ENCODE data around the gene PRPF38A. TPM values are rescaled to one million over a fixed set of nuclear protein-coding genes. Genes with fewer than 3 reads are reported as not detected.

The PRPF38A gene
- total and polyA plus RNA-seq, 9 donors: 18.2 to 49.2 (median 41.8) TPM

DNA sequence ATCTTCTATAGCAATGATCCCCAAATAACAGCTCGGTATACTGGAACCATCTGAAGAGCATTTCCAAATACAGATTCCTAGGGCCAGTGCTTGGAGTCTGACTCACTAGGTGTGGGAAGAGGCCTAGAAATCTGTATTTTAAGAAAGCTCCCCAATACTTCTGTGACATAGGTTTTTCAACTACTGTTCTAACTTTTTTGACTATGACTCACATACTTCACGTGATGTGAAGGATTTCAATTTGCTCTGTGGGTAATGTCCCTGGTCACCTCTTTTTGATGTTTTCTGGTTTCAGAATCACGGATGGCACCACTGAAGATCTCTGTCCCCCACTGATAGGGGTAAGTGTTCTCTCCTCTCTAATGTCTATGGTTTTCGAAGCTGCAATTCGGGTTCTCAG is 11.2 kb upstream of the PRPF38A start:
- Histone ChIP-seq H3K36me3 (ENCODE audit: control insufficient read depth, insufficient read depth, low read length) (peaks cover 19% of the 10 kb centered on the region), H3K4me3 (ENCODE audit: low read length) (no peak overlapping the region), H3K27me3 (ENCODE audit: control insufficient read depth, insufficient read depth, low read length) (no peaks in the 10 kb centered on the region), H3K27ac (ENCODE audit: low read length) (no peak overlapping the region), H3K9me3 (replicated peaks; ENCODE audit: control insufficient read depth, low read depth, low read length) (no peaks in the 10 kb centered on the region), H3K4me1 (ENCODE audit: control insufficient read depth, insufficient read depth, low read length) (no peaks in the 10 kb centered on the region)
- no peak for DNase-seq
- WGBS (ENCODE audit: insufficient coverage): 89% methylated on average over 3 of the region's 5 CpGs

DNA sequence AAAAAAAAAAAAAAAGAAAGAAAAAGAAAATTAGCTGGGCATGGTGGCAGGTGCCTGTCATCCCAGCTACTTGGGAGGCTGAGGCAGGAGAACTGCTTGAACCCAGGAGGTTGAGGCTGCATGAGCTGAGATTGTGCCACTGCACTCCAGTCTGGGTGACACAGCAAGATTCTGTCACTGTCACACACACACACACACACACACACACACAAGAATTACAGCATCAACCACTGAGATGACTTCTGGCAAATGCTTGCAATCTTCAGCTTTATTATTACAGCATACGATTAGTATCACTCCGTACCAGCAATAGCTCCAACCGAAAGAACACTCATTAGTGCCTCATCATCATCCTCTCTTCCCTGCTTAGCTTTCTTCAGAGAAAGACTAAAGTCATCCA is 4.8 kb upstream of the PRPF38A start:
- Histone ChIP-seq H3K36me3 (ENCODE audit: control insufficient read depth, insufficient read depth, low read length) (peaks cover 17% of the 10 kb centered on the region), H3K4me3 (ENCODE audit: low read length) (no peak overlapping the region), H3K27ac (ENCODE audit: low read length) (no peak overlapping the region), H3K9me3 (replicated peaks; ENCODE audit: control insufficient read depth, low read depth, low read length) (no peaks in the 10 kb centered on the region), H3K4me1 (ENCODE audit: control insufficient read depth, insufficient read depth, low read length) (peaks cover 6% of the 10 kb centered on the region), H3K27me3 (ENCODE audit: control insufficient read depth, insufficient read depth, low read length) (no peaks in the 10 kb centered on the region)
- 90% methylated on average over 3 of the region's 3 CpGs for WGBS (ENCODE audit: insufficient coverage)
- DNase-seq: no peak

DNA sequence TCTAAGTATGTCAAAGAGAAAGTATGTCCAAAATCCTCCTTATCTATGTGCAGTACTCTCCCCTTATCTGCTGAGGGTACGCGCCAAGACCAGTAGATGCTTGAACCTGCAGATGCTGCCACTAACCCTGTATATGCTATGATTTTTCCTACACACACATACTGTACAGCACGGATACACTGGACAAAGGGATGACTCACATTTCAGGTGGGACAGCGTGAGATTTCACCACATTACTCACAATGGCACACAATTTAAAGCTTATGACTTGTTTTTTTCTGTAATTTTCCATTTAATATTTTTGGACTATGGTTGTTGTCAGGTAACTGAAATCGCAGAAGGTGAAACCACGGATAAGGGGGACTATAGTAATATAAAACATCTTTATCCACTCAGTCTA is 4.3 kb upstream of the PRPF38A start:
- H3K4me1 ChIP-seq (ENCODE audit: control insufficient read depth, insufficient read depth, low read length): peaks cover 6% of the 10 kb centered on the region
- no peaks in the 10 kb centered on the region for H3K9me3 ChIP-seq (replicated peaks; ENCODE audit: control insufficient read depth, low read depth, low read length)
- no peaks in the 10 kb centered on the region for H3K27me3 ChIP-seq (ENCODE audit: control insufficient read depth, insufficient read depth, low read length)
- no peak overlapping the region for H3K4me3 ChIP-seq (ENCODE audit: low read length)
- DNase-seq: no peak
- H3K36me3 ChIP-seq (ENCODE audit: control insufficient read depth, insufficient read depth, low read length): peaks cover 17% of the 10 kb centered on the region
- WGBS (ENCODE audit: insufficient coverage): 92% methylated on average over 2 of the region's 6 CpGs
- H3K27ac ChIP-seq (ENCODE audit: low read length): no peak overlapping the region

DNA sequence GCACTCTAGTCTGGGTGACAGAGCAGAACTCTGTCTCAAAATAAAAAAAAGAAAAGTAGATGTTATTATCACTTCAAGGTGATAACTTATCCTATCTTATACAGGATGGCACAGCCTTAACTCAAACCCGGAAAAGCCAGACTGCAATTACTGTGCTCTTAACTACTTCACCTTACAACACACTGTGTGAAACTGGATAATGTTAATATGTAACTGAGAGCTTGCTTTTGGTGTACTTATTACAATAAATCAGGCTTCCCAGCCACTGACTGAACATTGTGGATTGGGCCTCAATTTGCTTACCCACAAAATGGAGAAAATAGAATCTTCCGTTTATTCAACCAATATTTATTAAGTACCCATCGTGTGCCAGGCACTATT is 1.6 kb upstream of the PRPF38A start:
- Histone ChIP-seq H3K36me3 (ENCODE audit: control insufficient read depth, insufficient read depth, low read length) (peaks cover 10% of the 10 kb centered on the region), H3K27ac (ENCODE audit: low read length) (no peak overlapping the region), H3K9me3 (replicated peaks; ENCODE audit: control insufficient read depth, low read depth, low read length) (no peaks in the 10 kb centered on the region), H3K4me1 (ENCODE audit: control insufficient read depth, insufficient read depth, low read length) (peaks cover 6% of the 10 kb centered on the region), H3K4me3 (ENCODE audit: low read length) (no peak overlapping the region), H3K27me3 (ENCODE audit: control insufficient read depth, insufficient read depth, low read length) (no peaks in the 10 kb centered on the region)
- DNase-seq: no peak
- no CpG with 5 or more reads among the region's 3 CpGs for WGBS (ENCODE audit: insufficient coverage)

- Histone ChIP-seq H3K27ac (ENCODE audit: low read length) (peak overlapping the region; percentile 39), H3K27me3 (ENCODE audit: control insufficient read depth, insufficient read depth, low read length) (no peaks in the 10 kb centered on the region), H3K4me1 (ENCODE audit: control insufficient read depth, insufficient read depth, low read length) (peaks cover 6% of the 10 kb centered on the region), H3K4me3 (ENCODE audit: low read length) (peak overlapping the region; percentile 78), H3K9me3 (replicated peaks; ENCODE audit: control insufficient read depth, low read depth, low read length) (no peaks in the 10 kb centered on the region), H3K36me3 (ENCODE audit: control insufficient read depth, insufficient read depth, low read length) (peaks cover 18% of the 10 kb centered on the region)
- peak; percentile 51 for DNase-seq
- 2% methylated on average over 8 of the region's 16 CpGs for WGBS (ENCODE audit: insufficient coverage)
Measured at GRCh38 chr1:52403566-52404115, 761 bp upstream of the PRPF38A start.

- Histone ChIP-seq H3K4me3 (ENCODE audit: low read length) (peak overlapping the region; percentile 78), H3K27me3 (ENCODE audit: control insufficient read depth, insufficient read depth, low read length) (no peaks in the 10 kb centered on the region), H3K9me3 (replicated peaks; ENCODE audit: control insufficient read depth, low read depth, low read length) (no peaks in the 10 kb centered on the region), H3K4me1 (ENCODE audit: control insufficient read depth, insufficient read depth, low read length) (peaks cover 6% of the 10 kb centered on the region), H3K27ac (ENCODE audit: low read length) (peak overlapping the region; percentile 93), H3K36me3 (ENCODE audit: control insufficient read depth, insufficient read depth, low read length) (peaks cover 30% of the 10 kb centered on the region)
- DNase-seq: no peak
- 0% methylated on average over 2 of the region's 8 CpGs for WGBS (ENCODE audit: insufficient coverage)
Measured at GRCh38 chr1:52404975-52405338, 555 bp downstream of the PRPF38A start.

DNA sequence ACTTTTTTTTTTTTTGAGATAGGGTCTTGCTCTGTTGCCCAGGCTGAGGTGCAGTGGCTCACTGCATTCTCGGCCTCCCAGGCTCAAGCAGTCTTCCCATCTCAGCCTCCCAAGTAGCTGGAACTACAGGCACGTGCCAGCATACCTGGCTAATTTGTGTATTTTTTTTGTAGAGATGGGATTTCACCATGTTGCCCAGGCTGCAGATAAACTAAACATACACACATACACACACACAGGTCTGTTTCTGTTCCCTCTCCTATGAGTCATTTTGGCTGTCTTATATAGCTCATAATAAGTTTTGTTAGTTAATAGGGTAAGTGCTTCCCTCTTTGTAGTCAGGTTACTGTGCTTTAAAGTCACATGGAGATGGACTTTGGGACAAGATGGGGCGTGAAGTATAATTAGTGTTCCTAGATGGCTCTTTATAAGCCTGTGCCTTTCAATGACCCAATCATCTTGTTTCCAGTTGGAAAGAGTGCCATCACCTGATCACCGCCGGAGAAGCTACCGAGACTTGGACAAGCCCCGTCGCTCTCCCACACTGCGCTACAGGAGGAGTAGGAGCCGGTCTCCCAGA is 9.1 kb downstream of the PRPF38A start:
- 94% methylated on average over 6 of the region's 10 CpGs for WGBS (ENCODE audit: insufficient coverage)
- peaks cover 71% of the 10 kb centered on the region for H3K36me3 ChIP-seq (ENCODE audit: control insufficient read depth, insufficient read depth, low read length)
- no peaks in the 10 kb centered on the region for H3K9me3 ChIP-seq (replicated peaks; ENCODE audit: control insufficient read depth, low read depth, low read length)
- no peaks in the 10 kb centered on the region for H3K27me3 ChIP-seq (ENCODE audit: control insufficient read depth, insufficient read depth, low read length)
- no peaks in the 10 kb centered on the region for H3K4me1 ChIP-seq (ENCODE audit: control insufficient read depth, insufficient read depth, low read length)
- H3K27ac ChIP-seq (ENCODE audit: low read length): no peak overlapping the region
- no peak for DNase-seq
- H3K4me3 ChIP-seq (ENCODE audit: low read length): no peak overlapping the region

GRCh38 chr1:52414942-52415341 is 10.5 kb downstream of the PRPF38A start:
- H3K27ac ChIP-seq (ENCODE audit: low read length): no peak overlapping the region
- H3K9me3 ChIP-seq (replicated peaks; ENCODE audit: control insufficient read depth, low read depth, low read length): no peaks in the 10 kb centered on the region
- H3K4me3 ChIP-seq (ENCODE audit: low read length): no peak overlapping the region
- no peaks in the 10 kb centered on the region for H3K4me1 ChIP-seq (ENCODE audit: control insufficient read depth, insufficient read depth, low read length)
- H3K36me3 ChIP-seq (ENCODE audit: control insufficient read depth, insufficient read depth, low read length): peaks cover 62% of the 10 kb centered on the region
- DNase-seq: no peak
- H3K27me3 ChIP-seq (ENCODE audit: control insufficient read depth, insufficient read depth, low read length): no peaks in the 10 kb centered on the region

- Histone ChIP-seq H3K4me3 (ENCODE audit: low read length) (no peak overlapping the region), H3K27me3 (ENCODE audit: control insufficient read depth, insufficient read depth, low read length) (no peaks in the 10 kb centered on the region), H3K27ac (ENCODE audit: low read length) (no peak overlapping the region), H3K36me3 (ENCODE audit: control insufficient read depth, insufficient read depth, low read length) (peaks cover 57% of the 10 kb centered on the region), H3K9me3 (replicated peaks; ENCODE audit: control insufficient read depth, low read depth, low read length) (no peaks in the 10 kb centered on the region), H3K4me1 (ENCODE audit: control insufficient read depth, insufficient read depth, low read length) (no peaks in the 10 kb centered on the region)
- WGBS (ENCODE audit: insufficient coverage): no CpG with 5 or more reads among the region's 2 CpGs
- DNase-seq: peak; percentile 11
Measured at GRCh38 chr1:52416811-52417210, 12.4 kb downstream of the PRPF38A start.

- Histone ChIP-seq H3K36me3 (ENCODE audit: control insufficient read depth, insufficient read depth, low read length) (peaks cover 44% of the 10 kb centered on the region), H3K27ac (ENCODE audit: low read length) (no peak overlapping the region), H3K27me3 (ENCODE audit: control insufficient read depth, insufficient read depth, low read length) (no peaks in the 10 kb centered on the region), H3K4me1 (ENCODE audit: control insufficient read depth, insufficient read depth, low read length) (no peaks in the 10 kb centered on the region), H3K4me3 (ENCODE audit: low read length) (no peak overlapping the region), H3K9me3 (replicated peaks; ENCODE audit: control insufficient read depth, low read depth, low read length) (no peaks in the 10 kb centered on the region)
- WGBS (ENCODE audit: insufficient coverage): no CpG with 5 or more reads among the region's 1 CpG
- DNase-seq: no peak
Measured at GRCh38 chr1:52420713-52421112, 16.3 kb downstream of the PRPF38A start.

DNA sequence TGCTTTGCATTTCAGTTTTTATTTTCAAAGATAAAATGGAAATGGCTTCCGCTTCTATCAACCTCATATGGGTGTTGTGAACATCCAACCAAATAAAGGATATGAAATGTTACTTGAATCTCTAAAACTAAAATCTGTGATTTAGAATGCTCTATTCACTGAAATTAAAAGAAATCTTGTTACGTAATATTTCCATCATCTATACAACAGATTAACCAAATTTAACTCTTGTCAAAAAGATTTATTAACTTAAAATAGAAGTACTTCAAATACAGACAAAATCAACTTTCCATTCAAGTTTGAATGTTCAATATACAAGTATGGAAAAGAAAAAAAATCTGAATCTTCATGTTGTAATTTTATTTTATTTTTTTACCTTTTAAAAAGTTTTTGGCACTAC is 18.7 kb downstream of the PRPF38A start:
- DNase-seq: no peak
- Histone ChIP-seq H3K4me3 (ENCODE audit: low read length) (no peak overlapping the region), H3K9me3 (replicated peaks; ENCODE audit: control insufficient read depth, low read depth, low read length) (no peaks in the 10 kb centered on the region), H3K27me3 (ENCODE audit: control insufficient read depth, insufficient read depth, low read length) (no peaks in the 10 kb centered on the region), H3K4me1 (ENCODE audit: control insufficient read depth, insufficient read depth, low read length) (no peaks in the 10 kb centered on the region), H3K27ac (ENCODE audit: low read length) (no peak overlapping the region), H3K36me3 (ENCODE audit: control insufficient read depth, insufficient read depth, low read length) (peaks cover 30% of the 10 kb centered on the region)
- WGBS (ENCODE audit: insufficient coverage): no CpG with 5 or more reads among the region's 2 CpGs

Measured in muscle of leg (tissue), 11 donors.